Right lobe of liver (tissue), 6 donors: ENCODE data around the gene C19orf47. TPM values are rescaled to one million over a fixed set of nuclear protein-coding genes. Genes with fewer than 3 reads are reported as not detected.

Experiments
- ATAC-seq, 4 donors: fragments of 200-7000 bp; cut with Tn5 transposase; one replicate each; pipeline ENCODE4 v1.9.1; 2020; ENCODE audit warnings: mild to moderate bottlenecking in 4 of 4, moderate library complexity in 4 of 4
- DNase-seq, 3 donors: peaks; one replicate each; pipeline ENCODE4 v3.0.0-alpha.2; 2020
- H3K27ac ChIP-seq, 3 donors: fragments of 200-600 bp; one replicate each; pipeline ENCODE4 v1.8.0; 2022
- H3K27me3 ChIP-seq, 2 donors: fragments of 200-600 bp; one replicate each; pipeline ENCODE4 v1.8.0; 2022
- H3K36me3 ChIP-seq, 4 donors: fragments of 200-600 bp; sonication (generic) in 1 of 4; one replicate each; pipeline versions ENCODE4 v1.5.1 to v1.8.0; 2017 to 2022; ENCODE audit warnings: control low read depth in 1 of 4
- H3K4me1 ChIP-seq, 4 donors: fragments of 200-600 bp; sonication (generic) in 1 of 4; one replicate each; pipeline versions ENCODE4 v1.5.1 to v1.8.0; 2017 to 2022; ENCODE audit warnings: control low read depth in 1 of 4
- H3K4me3 ChIP-seq, 3 donors: fragments of 200-600 bp; one replicate each; pipeline ENCODE4 v1.8.0; 2022
- H3K9me3 ChIP-seq, 4 donors: fragments of 200-600 bp; sonication (generic) in 1 of 4; one replicate each; pipeline versions ENCODE4 v1.5.1 to v1.8.0; 2017 to 2022; ENCODE audit warnings: control low read depth in 1 of 4
- POLR2A ChIP-seq: fragments of 450-650 bp; IDR thresholded peaks from one replicate; pipeline ENCODE4 v1.6.1; 2017; ENCODE audit warnings: antibody characterized with exemption, mild to moderate bottlenecking
- WGBS: methylation state at CpG from one replicate; pipeline ENCODE4 v1.1.6; 2018; ENCODE audit warnings: low coverage, low lambda C conversion rate; ENCODE audit not compliant: insufficient coverage; ENCODE audit errors: missing lambda C conversion rate; 5-methylcytosine and 5-hydroxymethylcytosine counted together
- intact Hi-C, 2 donors: fragments of 100-400 bp; cut with DNase I; formaldehyde crosslinking; loops; one replicate each; pipeline versions ENCODE4 v1.11.2 to v1.14.1; 2022
- total RNA-seq, 6 experiments: library from RNA; depleted of rRNA in 2 of 6; stranded (reverse); fragments of >200 nt in 2 of 6; fragmentation: NEBNext Ultra II Directional in 3 of 6; extraction: Animal tissue kit (Norgen Biotek cat#: 25700) in 3 of 6; gene quantifications; one replicate each; pipeline versions ENCODE4 v1.1.0 to v1.2.4, GENCODE V29; 2016 to 2023
- TF ChIP-seq, protein P1 (sequence below), 4 donors: fragments of 200-600 bp in 3 of 4; fragments of 450-650 bp in 1 of 4; IDR thresholded peaks; one replicate each; pipeline versions ENCODE4 v1.5.1 to v1.8.0; 2016 to 2022; ENCODE audit warnings: antibody characterized with exemption in 4 of 4, mild to moderate bottlenecking in 2 of 4
- donor health status: DM: no; HTN: yes; CAD: no.
- donor health status: DM: no; HTN: no; CAD: no.
- donor health status: DM: no; HTN: no; CAD: no.
- donor health status: DM: no; HTN: yes; CAD: no.
- donor health status: DM: no; HTN: yes; CAD: no.

C19orf47 gene
- total RNA-seq, 6 experiments from 2014 or later: 4.8 to 8.1 (median 5.5) TPM

DNA sequence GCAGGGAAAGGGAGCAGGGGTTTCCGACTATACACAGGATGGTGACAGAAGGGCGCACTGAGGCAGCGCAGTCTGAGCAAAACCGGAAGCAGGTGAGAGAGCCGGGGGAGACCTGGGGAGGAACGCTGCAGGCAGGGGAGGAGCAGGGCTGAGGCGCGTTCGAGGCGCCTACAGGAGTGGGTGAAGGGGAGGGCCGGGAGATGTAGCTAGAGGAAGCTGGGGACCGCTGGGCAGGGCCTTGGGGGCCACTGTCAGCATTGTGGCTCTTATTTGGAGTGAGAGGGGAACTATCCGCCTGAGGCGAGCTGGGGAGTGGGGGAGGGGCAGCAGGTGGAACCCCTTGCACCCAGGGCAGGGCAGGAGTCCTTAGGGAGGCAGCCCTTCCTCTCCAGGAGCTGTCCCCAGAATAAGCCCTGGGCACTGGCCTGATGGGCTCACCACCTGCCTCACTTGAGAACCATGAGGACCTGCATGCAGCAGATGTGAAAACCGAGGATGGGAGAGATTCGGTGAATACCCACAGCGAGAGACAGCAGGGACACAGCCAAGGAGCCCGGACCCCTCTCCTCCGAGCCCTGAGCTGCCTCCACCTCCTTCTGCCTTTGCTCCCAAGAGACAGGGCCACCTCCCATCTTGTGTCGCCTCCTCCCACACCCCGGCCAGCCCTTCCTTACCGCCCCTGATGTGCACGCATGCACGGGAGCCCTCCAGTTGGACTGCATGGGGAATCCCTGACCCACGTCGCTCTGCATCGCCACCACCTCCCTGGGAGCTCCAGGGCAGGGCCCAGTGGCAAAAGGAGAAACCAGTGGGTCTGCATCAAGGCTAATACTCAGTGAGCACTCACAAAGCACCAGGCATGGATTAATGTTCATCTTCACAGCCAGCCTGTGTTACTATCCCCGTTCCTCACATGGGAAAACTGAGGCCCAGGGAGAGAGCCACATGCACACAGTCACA lies 73.3 kb downstream of the C19orf47 start:
- no peak for DNase-seq
- no peak overlapping the region for H3K4me3 ChIP-seq
- no peak for ATAC-seq
- TF ChIP-seq, protein P1, sequence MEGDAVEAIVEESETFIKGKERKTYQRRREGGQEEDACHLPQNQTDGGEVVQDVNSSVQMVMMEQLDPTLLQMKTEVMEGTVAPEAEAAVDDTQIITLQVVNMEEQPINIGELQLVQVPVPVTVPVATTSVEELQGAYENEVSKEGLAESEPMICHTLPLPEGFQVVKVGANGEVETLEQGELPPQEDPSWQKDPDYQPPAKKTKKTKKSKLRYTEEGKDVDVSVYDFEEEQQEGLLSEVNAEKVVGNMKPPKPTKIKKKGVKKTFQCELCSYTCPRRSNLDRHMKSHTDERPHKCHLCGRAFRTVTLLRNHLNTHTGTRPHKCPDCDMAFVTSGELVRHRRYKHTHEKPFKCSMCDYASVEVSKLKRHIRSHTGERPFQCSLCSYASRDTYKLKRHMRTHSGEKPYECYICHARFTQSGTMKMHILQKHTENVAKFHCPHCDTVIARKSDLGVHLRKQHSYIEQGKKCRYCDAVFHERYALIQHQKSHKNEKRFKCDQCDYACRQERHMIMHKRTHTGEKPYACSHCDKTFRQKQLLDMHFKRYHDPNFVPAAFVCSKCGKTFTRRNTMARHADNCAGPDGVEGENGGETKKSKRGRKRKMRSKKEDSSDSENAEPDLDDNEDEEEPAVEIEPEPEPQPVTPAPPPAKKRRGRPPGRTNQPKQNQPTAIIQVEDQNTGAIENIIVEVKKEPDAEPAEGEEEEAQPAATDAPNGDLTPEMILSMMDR (IDR thresholded peaks at IDR 0.05): no peak
- no peak for TF ChIP-seq POLR2A
- H3K4me1 ChIP-seq: peaks cover 0 to 34% (median 15%) of the 10 kb centered on the region in 4 donors
- 64% methylated on average over 9 of the region's 28 CpGs for WGBS
- peaks cover 0 to 2% (median 0%) of the 10 kb centered on the region in 4 donors for H3K36me3 ChIP-seq
- H3K9me3 ChIP-seq: no peaks in the 10 kb centered on the region
- H3K27ac ChIP-seq: no peak overlapping the region
- intact Hi-C loops: loop anchor here in 1 of 2 donors (10.0 kb wide), 1 partner anchor 50 kb away; the partner anchor contains the start of gene CCNP
- no peaks in the 10 kb centered on the region for H3K27me3 ChIP-seq

GRCh38 chr19:40273469-40274360 lies 74.5 kb downstream of the C19orf47 start:
- TF ChIP-seq, protein P1 (IDR thresholded peaks at IDR 0.05): no peak
- no peak for TF ChIP-seq POLR2A

DNA sequence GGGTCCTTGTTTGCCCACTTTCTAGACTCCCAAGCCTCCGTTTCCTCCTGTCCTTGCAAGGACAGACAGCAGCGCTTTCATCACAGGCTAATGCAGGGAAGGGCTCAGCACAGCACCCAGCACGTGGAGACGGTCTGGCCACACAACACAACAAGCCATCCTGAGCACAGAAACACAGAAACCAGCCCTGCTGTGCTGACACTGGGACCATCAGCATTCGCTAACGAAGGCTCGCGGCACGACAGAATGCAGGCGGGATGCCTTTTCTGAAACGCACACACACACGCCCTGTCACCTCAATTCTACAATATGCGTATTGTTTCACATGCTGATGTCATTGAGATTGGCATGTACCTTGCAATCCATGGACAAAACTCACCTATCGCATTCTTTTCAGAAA lies 75.9 kb downstream of the C19orf47 start:
- Histone ChIP-seq H3K4me3 (no peak overlapping the region), H3K27me3 (no peaks in the 10 kb centered on the region), H3K27ac (no peak overlapping the region), H3K36me3 (peaks cover 0 to 2% (median 0%) of the 10 kb centered on the region in 4 donors), H3K9me3 (no peaks in the 10 kb centered on the region), H3K4me1 (peaks cover 0 to 19% (median 5%) of the 10 kb centered on the region in 4 donors)
- no peak for ATAC-seq
- TF ChIP-seq, protein P1 (IDR thresholded peaks at IDR 0.05): no peak
- no peak for TF ChIP-seq POLR2A
- WGBS: 93% methylated on average over 8 of the region's 14 CpGs
- intact Hi-C loops: loop anchor here in 1 of 2 donors (10.0 kb wide), 1 partner anchor 47 kb away; the partner anchor contains the start of gene CCNP
- DNase-seq: no peak

More at GRCh38 chr19:40273469-40274360, 74.5 kb downstream of the C19orf47 start:
- H3K36me3 ChIP-seq: peaks cover 0 to 2% (median 0%) of the 10 kb centered on the region in 4 donors
- no peaks in the 10 kb centered on the region for H3K9me3 ChIP-seq
- DNase-seq (no peak), ATAC-seq (no peak)
- H3K27me3 ChIP-seq: no peaks in the 10 kb centered on the region
- WGBS: 63% methylated on average over 8 of the region's 14 CpGs
- intact Hi-C loops: loop anchor here in 1 of 2 donors (10.0 kb wide), 1 partner anchor 49 kb away; the partner anchor contains the start of gene CCNP
- H3K4me3 ChIP-seq: no peak overlapping the region
- H3K27ac ChIP-seq: no peak overlapping the region
- H3K4me1 ChIP-seq: peaks cover 0 to 23% (median 10%) of the 10 kb centered on the region in 4 donors

GRCh38 chr19:40271706-40272105 lies 76.5 kb downstream of the C19orf47 start:
- Histone ChIP-seq H3K9me3 (no peaks in the 10 kb centered on the region), H3K27me3 (no peaks in the 10 kb centered on the region), H3K36me3 (peaks cover 0 to 2% (median 0%) of the 10 kb centered on the region in 4 donors), H3K27ac (no peak overlapping the region), H3K4me3 (no peak overlapping the region), H3K4me1 (peaks cover 0 to 15% (median 5%) of the 10 kb centered on the region in 4 donors)
- intact Hi-C loops: loop anchor here in 1 of 2 donors (10.0 kb wide), 1 partner anchor 47 kb away; the partner anchor contains the start of gene CCNP
- no peak for DNase-seq
- TF ChIP-seq, protein P1 (IDR thresholded peaks at IDR 0.05): no peak
- no peak for TF ChIP-seq POLR2A
- no CpG with 5 or more reads among the region's 4 CpGs for whole genome bisulfite sequencing
- no peak for ATAC-seq
